NCI-H524 treated with DMSO at 0.1 percent for 48 hours (cell line): ENCODE data around the gene CRIM1.

ENCODE experiments used
- DNase-seq: peaks from one replicate; lab custom pipeline; 2025; lab: John Stamatoyannopoulos, UW

Gene CRIM1

GRCh38 chr2:36456227-36457175 is 100.9 kb downstream of the CRIM1 start:
- no peak for DNase-seq

GRCh38 chr2:36458106-36458505 is 102.5 kb downstream of the CRIM1 start:
- no peak for DNase-seq

GRCh38 chr2:36459725-36460137 is 104.2 kb downstream of the CRIM1 start:
- no peak for DNase-seq

GRCh38 chr2:36461039-36461681 is 105.6 kb downstream of the CRIM1 start:
- DNase-seq: no peak

DNA sequence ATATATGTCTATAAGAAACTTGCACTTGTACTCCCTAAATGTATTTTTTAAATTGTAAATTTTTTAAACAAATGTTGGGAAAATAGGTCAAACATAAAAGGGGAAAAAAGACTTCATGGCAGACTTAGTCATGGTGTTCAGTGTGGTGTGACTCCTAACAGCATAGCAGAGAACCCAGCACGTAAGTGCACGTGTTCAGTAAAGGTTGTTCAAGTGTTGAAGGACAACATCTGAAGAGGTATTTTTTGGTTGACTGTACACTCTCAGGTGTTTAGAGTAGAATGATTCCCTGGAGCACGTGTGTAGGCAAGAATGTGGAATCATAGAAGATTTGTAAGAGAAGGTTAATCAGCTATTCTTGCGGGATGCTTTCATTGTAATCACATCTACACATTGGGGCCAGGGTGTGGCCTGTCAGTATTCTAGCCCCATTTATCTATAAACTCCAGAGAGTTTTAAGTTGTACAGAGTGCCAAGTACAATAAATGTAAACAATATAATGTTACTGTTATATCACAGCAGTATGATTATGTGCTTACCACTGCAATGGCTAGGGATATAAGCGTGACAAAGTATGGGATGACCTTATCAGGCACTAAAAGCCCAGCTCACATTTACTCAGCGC is 106.8 kb downstream of the CRIM1 start:
- DNase-seq: no peak

DNA sequence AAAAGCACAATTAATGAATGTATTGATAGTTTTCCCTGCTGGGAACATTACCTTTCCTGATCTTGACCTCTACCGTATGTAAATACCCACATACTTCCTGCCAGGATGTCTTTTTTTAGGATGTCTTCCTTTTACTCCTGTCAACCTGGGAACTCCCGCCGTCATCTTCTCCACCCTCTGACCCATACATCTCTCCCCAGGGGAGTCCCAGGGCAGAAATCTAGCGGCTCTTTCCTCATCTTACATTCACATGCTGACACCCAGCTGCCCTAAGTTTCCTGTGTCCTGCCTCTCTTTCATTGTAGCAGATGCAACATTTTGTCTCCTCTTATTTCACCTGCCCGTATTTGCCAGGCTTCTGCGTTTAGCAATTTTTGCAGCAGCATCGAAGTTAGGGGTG is 107.8 kb downstream of the CRIM1 start:
- DNase-seq: no peak

DNA sequence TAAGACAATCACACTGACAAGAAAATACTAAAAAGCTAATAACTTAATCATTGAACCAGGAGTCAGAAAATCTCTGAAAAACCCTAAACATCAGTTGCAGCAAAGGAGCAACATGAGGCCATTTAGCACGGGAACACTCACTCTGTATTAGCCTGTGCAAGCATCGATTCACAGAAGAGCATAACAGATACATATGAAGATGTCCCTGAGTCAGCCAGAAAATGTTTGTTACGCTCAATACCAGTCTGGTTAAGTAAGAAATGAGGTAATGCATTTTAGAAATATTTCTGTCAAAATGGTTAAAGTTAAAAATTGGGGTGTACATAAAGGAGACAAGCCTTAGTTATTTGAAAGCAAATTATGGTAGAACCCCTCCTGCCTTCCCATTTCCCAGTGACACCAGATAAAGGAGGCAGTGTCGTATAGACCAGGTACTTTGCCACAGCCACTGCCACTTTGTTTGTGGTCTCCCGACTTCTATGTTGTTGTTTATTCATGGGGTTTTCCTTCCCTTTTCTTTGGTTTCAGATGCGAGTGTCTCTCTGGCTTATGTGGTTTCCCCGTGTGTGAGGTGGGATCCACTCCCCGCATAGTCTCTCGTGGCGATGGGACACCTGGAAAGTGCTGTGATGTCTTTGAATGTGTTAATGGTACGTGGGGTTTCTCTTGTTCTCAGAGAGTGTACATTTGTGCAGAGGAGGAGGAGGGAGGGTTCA is 108.6 kb downstream of the CRIM1 start:
- no peak for DNase-seq

- DNase-seq: no peak
Observed at GRCh38 chr2:36466135-36466534, 110.6 kb downstream of the CRIM1 start.

DNA sequence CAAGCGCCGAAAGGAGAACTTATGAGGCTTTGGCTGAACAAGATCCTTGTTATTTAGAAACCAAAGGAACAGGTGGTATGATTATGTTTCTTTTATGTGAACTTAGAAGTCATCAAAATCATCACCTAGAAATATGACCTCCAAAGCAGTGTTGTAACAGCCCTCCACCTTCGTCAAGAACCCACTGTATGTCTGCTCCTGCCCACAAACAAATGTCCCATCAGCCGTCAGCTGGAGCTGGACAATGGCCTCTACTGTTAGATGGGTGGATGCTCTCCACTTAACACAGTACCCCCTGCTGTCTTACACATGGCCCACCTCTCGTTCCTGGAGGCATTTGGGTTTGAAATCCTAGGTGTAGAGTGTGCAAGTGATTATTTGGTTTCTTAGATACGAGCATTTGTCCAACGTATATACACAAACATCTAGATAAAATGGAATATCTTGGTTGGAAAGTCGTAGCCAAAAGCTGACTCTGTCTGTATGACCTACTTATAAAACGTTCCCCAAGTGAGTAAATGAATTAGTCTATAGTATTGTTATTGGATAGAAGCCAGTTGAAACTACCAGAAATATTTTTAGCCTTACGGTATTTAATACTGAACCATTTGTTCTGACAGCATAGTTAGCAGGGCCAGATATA is 113.0 kb downstream of the CRIM1 start:
- DNase-seq: no peak

DNA sequence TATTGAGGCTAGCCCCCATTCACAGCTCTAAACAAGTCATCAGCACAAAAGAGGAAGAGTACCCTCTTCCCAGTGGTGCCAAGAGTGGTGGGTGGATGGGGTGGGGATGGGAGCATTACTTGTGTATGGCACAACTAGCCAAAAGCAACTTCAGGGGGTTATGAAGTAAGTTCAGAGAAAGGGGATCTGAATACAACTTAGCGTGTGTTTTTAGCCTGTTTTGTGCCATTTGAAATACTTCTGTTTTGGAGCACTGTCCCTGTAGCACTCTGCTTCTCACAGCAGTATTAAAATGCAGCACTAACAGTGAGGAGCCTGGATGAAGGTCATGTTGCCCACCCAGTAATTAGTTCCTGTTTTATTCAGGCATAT is 113.5 kb downstream of the CRIM1 start:
- no peak for DNase-seq

GRCh38 chr2:36469710-36470109 is 114.1 kb downstream of the CRIM1 start:
- no peak for DNase-seq

GRCh38 chr2:36473230-36473629 is 117.7 kb downstream of the CRIM1 start:
- no peak for DNase-seq

DNA sequence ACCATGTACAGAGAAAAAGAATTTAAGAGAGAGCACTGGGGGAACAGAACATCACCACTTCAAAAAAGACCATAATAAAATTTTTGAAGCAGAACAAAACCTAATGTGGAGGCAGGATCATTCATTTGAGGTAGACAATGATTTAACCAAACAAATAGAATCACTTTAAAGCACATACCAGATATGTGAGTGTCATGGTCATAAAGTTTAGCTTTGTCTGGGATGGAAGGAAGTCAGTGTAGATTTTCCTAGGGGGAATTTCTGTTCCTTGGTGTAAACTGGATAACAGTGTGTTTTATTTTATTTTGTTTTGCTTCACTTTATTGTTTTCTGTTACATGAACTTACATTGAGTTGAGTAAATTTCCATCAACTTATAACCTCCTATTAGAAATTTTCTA is 120.8 kb downstream of the CRIM1 start:
- DNase-seq: no peak

- DNase-seq: no peak
Observed at GRCh38 chr2:36477315-36477714, 121.7 kb downstream of the CRIM1 start.

- no peak for DNase-seq
Observed at GRCh38 chr2:36477746-36478145, 122.2 kb downstream of the CRIM1 start.

- DNase-seq: no peak
Observed at GRCh38 chr2:36478332-36478738, 122.8 kb downstream of the CRIM1 start.

GRCh38 chr2:36478999-36479398 is 123.4 kb downstream of the CRIM1 start:
- DNase-seq: no peak

DNA sequence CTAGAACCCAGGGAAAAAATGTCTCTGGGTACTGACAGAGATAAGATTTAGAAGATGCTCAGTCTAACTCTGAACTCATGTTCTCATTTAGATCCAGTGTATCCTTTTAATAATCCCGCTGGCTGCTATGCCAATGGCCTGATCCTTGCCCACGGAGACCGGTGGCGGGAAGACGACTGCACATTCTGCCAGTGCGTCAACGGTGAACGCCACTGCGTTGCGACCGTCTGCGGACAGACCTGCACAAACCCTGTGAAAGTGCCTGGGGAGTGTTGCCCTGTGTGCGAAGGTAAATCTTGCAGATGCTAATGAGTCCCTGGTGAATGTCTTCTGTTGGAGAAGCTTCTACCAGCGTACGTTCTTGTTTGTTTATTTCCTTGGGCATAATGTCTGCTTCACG is 123.8 kb downstream of the CRIM1 start:
- no peak for DNase-seq

DNA sequence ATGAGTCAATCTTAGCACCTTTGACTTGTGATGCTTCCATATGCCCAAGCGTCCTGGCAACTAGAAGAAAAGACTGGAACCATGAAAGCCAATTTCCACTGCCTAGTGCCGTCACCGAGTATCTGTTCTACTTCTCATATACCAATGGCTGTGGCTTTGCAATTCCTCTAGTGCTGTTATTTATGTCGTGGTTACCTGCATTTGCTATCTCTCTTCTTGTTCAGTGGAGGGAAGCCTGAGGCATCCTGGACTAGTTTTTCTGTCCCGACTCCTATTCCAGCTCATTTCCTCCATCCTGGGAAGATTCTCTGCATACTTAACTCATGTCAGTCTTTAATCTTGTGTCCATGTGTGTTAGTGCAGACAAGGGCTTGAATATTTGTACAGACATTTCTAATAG is 124.5 kb downstream of the CRIM1 start:
- no peak for DNase-seq

- DNase-seq: no peak
Observed at GRCh38 chr2:36480636-36481035, 125.1 kb downstream of the CRIM1 start.

DNA sequence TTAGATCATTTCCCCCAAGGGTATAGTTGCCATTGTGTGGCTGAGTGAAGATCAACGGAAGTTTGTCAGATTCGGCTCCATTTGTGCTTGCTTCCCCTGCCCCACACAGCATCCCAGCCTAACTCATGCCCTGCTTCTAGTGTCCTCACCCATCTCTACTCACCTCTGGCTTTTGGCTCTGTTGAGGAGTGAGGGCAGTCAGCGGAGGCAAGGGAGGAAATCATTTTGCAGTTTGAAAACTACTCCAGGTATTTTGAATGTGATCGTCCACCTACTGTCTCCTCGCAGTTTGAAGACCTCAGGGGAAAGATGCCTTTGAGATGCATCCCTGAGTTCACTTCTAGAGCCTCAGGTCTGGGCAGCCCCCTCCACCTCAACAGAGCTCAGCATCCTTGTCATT is 126.1 kb downstream of the CRIM1 start:
- no peak for DNase-seq
